GM23338 (cell line): ENCODE results near the gene CAMTA1. TPM values are rescaled to one million over a fixed set of nuclear protein-coding genes. Genes with fewer than 3 reads are reported as not detected.
A peak's percentile ranks its signal among the peaks of the same experiment; 100 is the strongest.

ENCODE experiments used
- ATAC-seq: fragments of 200-7000 bp; cut with Tn5 transposase; 3 replicates; pipeline ENCODE4 v1.9.1; 2020
- DNase-seq: peaks from one replicate; pipeline ENCODE4 v3.0.0-alpha.2; 2015; ENCODE audit warnings: low spot score
- H2AFZ ChIP-seq: fragments of 200-600 bp; sonication (generic); 2 replicates; pipeline ENCODE4 v1.8.0; 2016; ENCODE audit warnings: antibody characterized with exemption, mild to moderate bottlenecking, moderate library complexity
- H3F3A ChIP-seq: fragments of 200-600 bp; sonication (generic); replicated peaks from 2 replicates; pipeline ENCODE4 v1.8.0; 2017; ENCODE audit warnings: antibody characterized with exemption, mixed run types, low read depth
- H3K27ac ChIP-seq: fragments of 200-600 bp; sonication (generic); 2 replicates; pipeline ENCODE4 v1.6.1; 2016; ENCODE audit warnings: low read depth
- H3K27me3 ChIP-seq: fragments of 200-600 bp; sonication (generic); 2 replicates; pipeline ENCODE4 v1.8.0; 2016; ENCODE audit warnings: mild to moderate bottlenecking, mixed run types, moderate library complexity; ENCODE audit not compliant: insufficient read depth
- H3K36me3 ChIP-seq: fragments of 200-600 bp; sonication (generic); 2 replicates; pipeline ENCODE4 v1.8.0; 2016; ENCODE audit warnings: mild to moderate bottlenecking; ENCODE audit not compliant: insufficient read depth
- H3K4me1 ChIP-seq: fragments of 200-600 bp; sonication (generic); 2 replicates; pipeline ENCODE4 v1.8.0; 2016; ENCODE audit warnings: mild to moderate bottlenecking, moderate library complexity; ENCODE audit not compliant: insufficient read depth
- H3K4me2 ChIP-seq: fragments of 200-600 bp; sonication (generic); 2 replicates; pipeline ENCODE4 v1.7.1; 2017; ENCODE audit warnings: mixed run types
- H3K4me3 ChIP-seq: fragments of 200-600 bp; sonication (generic); 2 replicates; pipeline ENCODE4 v1.6.1; 2016; ENCODE audit warnings: mixed run types
- H3K79me2 ChIP-seq: fragments of 200-600 bp; sonication (generic); replicated peaks from 2 replicates; pipeline ENCODE4 v1.8.0; 2017; ENCODE audit warnings: mild to moderate bottlenecking; ENCODE audit not compliant: insufficient read depth
- H3K9me2 ChIP-seq: fragments of 200-600 bp; sonication (generic); 2 replicates; pipeline ENCODE4 v1.8.0; 2017; ENCODE audit not compliant: insufficient read depth
- H4K20me1 ChIP-seq: fragments of 200-600 bp; sonication (generic); replicated peaks from 2 replicates; pipeline ENCODE4 v1.8.0; 2017; ENCODE audit warnings: mild to moderate bottlenecking; ENCODE audit not compliant: insufficient read depth
- H3K27ac Mint-ChIP-seq: 2 replicates; pipeline ENCODE4 v1.8.0; 2020; ENCODE audit warnings: inconsistent platforms, mild to moderate bottlenecking, moderate library complexity, mixed read lengths
- H3K27me3 Mint-ChIP-seq: 3 replicates; pipeline ENCODE4 v1.8.0; 2022; ENCODE audit warnings: low read depth, mild to moderate bottlenecking, moderate library complexity, mixed read lengths, inconsistent platforms; ENCODE audit not compliant: insufficient read depth, poor library complexity
- H3K36me3 Mint-ChIP-seq: 3 replicates; pipeline ENCODE4 v1.8.0; 2021; ENCODE audit warnings: low read depth, mild to moderate bottlenecking, inconsistent platforms, moderate library complexity, mixed read lengths
- H3K4me1 Mint-ChIP-seq: 3 replicates; pipeline ENCODE4 v1.8.0; 2020; ENCODE audit warnings: mild to moderate bottlenecking, inconsistent platforms, mixed read lengths
- H3K4me3 Mint-ChIP-seq: 3 replicates; pipeline ENCODE4 v1.8.0; 2021; ENCODE audit warnings: moderate library complexity, mild to moderate bottlenecking, inconsistent platforms, mixed read lengths
- H3K9me3 Mint-ChIP-seq: 3 replicates; pipeline ENCODE4 v1.8.0; 2020; ENCODE audit warnings: moderate library complexity, mild to moderate bottlenecking, inconsistent platforms, mixed read lengths
- STAT1 ChIP-seq: IDR thresholded peaks from one replicate; pipeline ENCODE4 v1.6.1; 2016; ENCODE audit warnings: antibody characterized with exemption; ENCODE audit not compliant: unreplicated experiment
- polyA plus RNA-seq: library from polyadenylated mRNA; unstranded; fragments of >200 nt; fragmentation: Nextera tagmentation; extraction: Ambion mirVana; gene quantifications from 2 replicates; pipeline ENCODE4 v1.2.1, GENCODE V29; 2016
- total RNA-seq: library from RNA; depleted of rRNA; stranded (reverse); fragments of >200 nt; shearing (Covaris generic); gene quantifications from 2 replicates; pipeline ENCODE4 v1.2.3, GENCODE V29; 2014
- TF ChIP-seq, protein P1 (sequence below): IDR thresholded peaks from 2 replicates; pipeline ENCODE4 v1.6.1; 2016; ENCODE audit warnings: antibody characterized with exemption
- TF ChIP-seq, protein P2 (sequence below): IDR thresholded peaks from one replicate; pipeline ENCODE4 v1.6.1; 2018; ENCODE audit warnings: antibody characterized with exemption; ENCODE audit not compliant: unreplicated experiment

Gene CAMTA1
- total and polyA plus RNA-seq, 2 experiments from 2014 or later: 115 to 519 TPM

DNA sequence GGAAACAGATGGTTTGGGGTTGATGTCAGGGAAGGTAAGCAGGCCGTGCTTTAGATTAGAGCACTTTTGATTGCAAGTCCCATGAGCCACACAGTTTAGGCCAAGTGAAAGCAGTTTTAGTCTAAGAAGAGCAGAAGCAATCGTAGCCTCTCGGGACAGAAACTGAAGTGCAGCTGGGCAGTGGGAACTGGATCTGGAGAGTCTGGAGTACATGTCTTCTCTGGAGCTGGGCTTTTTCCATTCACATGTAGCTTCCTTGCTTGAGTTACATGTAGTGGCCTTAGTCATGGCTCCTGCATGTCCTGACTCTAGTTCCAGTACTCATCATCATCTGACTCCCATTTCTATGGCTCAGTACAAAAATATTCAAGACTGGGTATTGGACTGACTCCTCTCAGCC lies 16.7 kb downstream of the CAMTA1 start:
- no peaks in the 10 kb centered on the region for H3F3A ChIP-seq
- no peak for DNase-seq
- H3K27ac ChIP-seq: peak overlapping the region; percentile 55; the same call in 1 of the 2 replicates
- peaks cover 100% of the 10 kb centered on the region for H3K79me2 ChIP-seq
- no peaks in the 10 kb centered on the region for H3K9me3 Mint-ChIP-seq
- ATAC-seq: no peak; the same call in 1 of the 3 replicates
- H3K36me3 ChIP-seq: no peaks in the 10 kb centered on the region
- H3K27me3 ChIP-seq: no peaks in the 10 kb centered on the region
- H3K27me3 Mint-ChIP-seq: peaks cover 4% of the 10 kb centered on the region
- H2AFZ ChIP-seq: no peak overlapping the region
- no peaks in the 10 kb centered on the region for H3K9me2 ChIP-seq
- H3K4me3 Mint-ChIP-seq: no peak overlapping the region
- no peak overlapping the region for H3K4me2 ChIP-seq
- peaks cover 12% of the 10 kb centered on the region for H3K4me1 ChIP-seq
- peaks cover 9% of the 10 kb centered on the region; the same call in 2 of the 3 replicates for H3K4me1 Mint-ChIP-seq
- H3K4me3 ChIP-seq: no peak overlapping the region
- H3K27ac Mint-ChIP-seq: peak overlapping the region; percentile 3; the same call in 1 of the 2 replicates
- peaks cover 68% of the 10 kb centered on the region for H4K20me1 ChIP-seq
- TF ChIP-seq, protein P1, sequence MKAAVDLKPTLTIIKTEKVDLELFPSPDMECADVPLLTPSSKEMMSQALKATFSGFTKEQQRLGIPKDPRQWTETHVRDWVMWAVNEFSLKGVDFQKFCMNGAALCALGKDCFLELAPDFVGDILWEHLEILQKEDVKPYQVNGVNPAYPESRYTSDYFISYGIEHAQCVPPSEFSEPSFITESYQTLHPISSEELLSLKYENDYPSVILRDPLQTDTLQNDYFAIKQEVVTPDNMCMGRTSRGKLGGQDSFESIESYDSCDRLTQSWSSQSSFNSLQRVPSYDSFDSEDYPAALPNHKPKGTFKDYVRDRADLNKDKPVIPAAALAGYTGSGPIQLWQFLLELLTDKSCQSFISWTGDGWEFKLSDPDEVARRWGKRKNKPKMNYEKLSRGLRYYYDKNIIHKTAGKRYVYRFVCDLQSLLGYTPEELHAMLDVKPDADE: no peak
- TF ChIP-seq, protein P2, sequence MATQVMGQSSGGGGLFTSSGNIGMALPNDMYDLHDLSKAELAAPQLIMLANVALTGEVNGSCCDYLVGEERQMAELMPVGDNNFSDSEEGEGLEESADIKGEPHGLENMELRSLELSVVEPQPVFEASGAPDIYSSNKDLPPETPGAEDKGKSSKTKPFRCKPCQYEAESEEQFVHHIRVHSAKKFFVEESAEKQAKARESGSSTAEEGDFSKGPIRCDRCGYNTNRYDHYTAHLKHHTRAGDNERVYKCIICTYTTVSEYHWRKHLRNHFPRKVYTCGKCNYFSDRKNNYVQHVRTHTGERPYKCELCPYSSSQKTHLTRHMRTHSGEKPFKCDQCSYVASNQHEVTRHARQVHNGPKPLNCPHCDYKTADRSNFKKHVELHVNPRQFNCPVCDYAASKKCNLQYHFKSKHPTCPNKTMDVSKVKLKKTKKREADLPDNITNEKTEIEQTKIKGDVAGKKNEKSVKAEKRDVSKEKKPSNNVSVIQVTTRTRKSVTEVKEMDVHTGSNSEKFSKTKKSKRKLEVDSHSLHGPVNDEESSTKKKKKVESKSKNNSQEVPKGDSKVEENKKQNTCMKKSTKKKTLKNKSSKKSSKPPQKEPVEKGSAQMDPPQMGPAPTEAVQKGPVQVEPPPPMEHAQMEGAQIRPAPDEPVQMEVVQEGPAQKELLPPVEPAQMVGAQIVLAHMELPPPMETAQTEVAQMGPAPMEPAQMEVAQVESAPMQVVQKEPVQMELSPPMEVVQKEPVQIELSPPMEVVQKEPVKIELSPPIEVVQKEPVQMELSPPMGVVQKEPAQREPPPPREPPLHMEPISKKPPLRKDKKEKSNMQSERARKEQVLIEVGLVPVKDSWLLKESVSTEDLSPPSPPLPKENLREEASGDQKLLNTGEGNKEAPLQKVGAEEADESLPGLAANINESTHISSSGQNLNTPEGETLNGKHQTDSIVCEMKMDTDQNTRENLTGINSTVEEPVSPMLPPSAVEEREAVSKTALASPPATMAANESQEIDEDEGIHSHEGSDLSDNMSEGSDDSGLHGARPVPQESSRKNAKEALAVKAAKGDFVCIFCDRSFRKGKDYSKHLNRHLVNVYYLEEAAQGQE: no peak
- no peaks in the 10 kb centered on the region for H3K36me3 Mint-ChIP-seq

DNA sequence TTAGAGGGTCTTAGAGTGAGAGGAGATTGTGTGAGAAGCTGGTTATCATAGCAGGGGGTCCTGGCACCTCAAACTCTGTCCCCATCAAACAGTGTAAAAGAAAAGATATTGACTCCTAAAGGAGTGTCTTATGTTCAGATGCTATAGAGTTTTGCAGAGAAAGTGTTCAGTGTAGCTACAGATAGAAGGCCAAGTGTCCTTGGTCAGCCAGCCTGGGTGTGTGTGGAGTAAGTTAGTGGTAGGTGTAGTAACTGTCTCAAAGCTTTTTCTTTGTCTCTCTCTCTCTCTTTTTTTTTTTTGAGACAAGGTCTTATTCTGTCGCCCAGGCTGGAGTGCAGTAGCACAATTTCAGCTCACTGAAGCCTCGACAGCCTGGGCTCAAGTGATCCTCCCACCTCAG lies 17.2 kb downstream of the CAMTA1 start:
- Histone ChIP-seq H3K36me3 (no peaks in the 10 kb centered on the region), H3F3A (no peaks in the 10 kb centered on the region), H3K79me2 (peaks cover 100% of the 10 kb centered on the region), H3K9me2 (no peaks in the 10 kb centered on the region), H3K27me3 (no peaks in the 10 kb centered on the region), H3K4me2 (no peak overlapping the region), H3K4me1 (peaks cover 12% of the 10 kb centered on the region), H3K27ac (peak overlapping the region; percentile 55; the same call in 1 of the 2 replicates), H3K4me3 (no peak overlapping the region), H4K20me1 (peaks cover 64% of the 10 kb centered on the region), H2AFZ (no peak overlapping the region)
- Mint-ChIP-seq H3K4me1 (peaks cover 9% of the 10 kb centered on the region; the same call in 2 of the 3 replicates), H3K36me3 (no peaks in the 10 kb centered on the region), H3K9me3 (no peaks in the 10 kb centered on the region), H3K27me3 (peaks cover 4% of the 10 kb centered on the region), H3K27ac (peak overlapping the region; percentile 3; the same call in 1 of the 2 replicates), H3K4me3 (no peak overlapping the region)
- TF ChIP-seq, protein P2: no peak
- TF ChIP-seq STAT1: no peak
- ATAC-seq: no peak
- no peak for DNase-seq
